ENCODE data around the gene SELENOM. TPM values are rescaled to one million over a fixed set of nuclear protein-coding genes. Genes with fewer than 3 reads are reported as not detected.
"Not testable (repeated sequence)": the region's sequence is repeated elsewhere in the genome, so short reads cannot be mapped to it uniquely, and the experiment has no call there.

SELENOM gene
- total RNA-seq, 1 donor from 2014 or later, result 157 TPM

DNA sequence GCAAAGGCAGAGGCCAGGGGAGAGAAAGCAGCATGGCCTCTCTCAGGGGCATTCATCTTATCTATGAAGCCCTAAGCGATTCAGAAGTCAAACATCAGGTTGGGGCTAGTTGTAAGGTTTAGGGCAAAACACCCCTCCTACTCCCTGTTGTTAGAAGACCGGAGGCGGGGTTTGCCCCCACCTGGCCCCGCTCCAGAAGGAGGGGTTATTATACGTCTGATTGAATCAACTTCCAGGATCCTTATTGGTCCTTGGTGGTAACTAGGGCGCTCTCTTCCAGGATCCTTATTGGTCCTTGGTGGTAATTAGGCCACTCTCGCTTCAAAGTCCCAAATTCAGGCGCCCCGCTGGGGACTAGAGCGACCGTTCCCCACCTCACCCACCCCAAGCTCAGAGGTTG, 38.4 kb downstream of the SELENOM start:
- Histone ChIP-seq H3K4me1 (ENCODE audit: insufficient read depth, low read length) (no peaks in the 10 kb centered on the region), H3K9ac (ENCODE audit: low read length) (no peak overlapping the region), H3K36me3 (ENCODE audit: insufficient read depth, low read length) (no peaks in the 10 kb centered on the region), H3K27ac (ENCODE audit: low read depth, low read length) (no peak overlapping the region), H4K20me1 (ENCODE audit: insufficient read depth, low read length) (no peaks in the 10 kb centered on the region), H3K4me2 (ENCODE audit: low read length) (no peak overlapping the region), H2AFZ (ENCODE audit: low read depth, low read length) (no peak overlapping the region), H3K27me3 (ENCODE audit: insufficient read depth, low read length) (no peaks in the 10 kb centered on the region), H3K79me2 (ENCODE audit: insufficient read depth, low read length) (no peaks in the 10 kb centered on the region), H3K4me3 (ENCODE audit: insufficient read depth, low read depth, low read length) (no peak overlapping the region), H3K9me3 (ENCODE audit: insufficient read depth, low read depth, low read length) (no peaks in the 10 kb centered on the region)
- FAIRE-seq (no peak), DNase-seq (ENCODE audit: low read depth) (no peak)
- no peak overlapping the region for H3K4me3 Mint-ChIP-seq (ENCODE audit: unreplicated experiment)
- TF ChIP-seq, protein P1, sequence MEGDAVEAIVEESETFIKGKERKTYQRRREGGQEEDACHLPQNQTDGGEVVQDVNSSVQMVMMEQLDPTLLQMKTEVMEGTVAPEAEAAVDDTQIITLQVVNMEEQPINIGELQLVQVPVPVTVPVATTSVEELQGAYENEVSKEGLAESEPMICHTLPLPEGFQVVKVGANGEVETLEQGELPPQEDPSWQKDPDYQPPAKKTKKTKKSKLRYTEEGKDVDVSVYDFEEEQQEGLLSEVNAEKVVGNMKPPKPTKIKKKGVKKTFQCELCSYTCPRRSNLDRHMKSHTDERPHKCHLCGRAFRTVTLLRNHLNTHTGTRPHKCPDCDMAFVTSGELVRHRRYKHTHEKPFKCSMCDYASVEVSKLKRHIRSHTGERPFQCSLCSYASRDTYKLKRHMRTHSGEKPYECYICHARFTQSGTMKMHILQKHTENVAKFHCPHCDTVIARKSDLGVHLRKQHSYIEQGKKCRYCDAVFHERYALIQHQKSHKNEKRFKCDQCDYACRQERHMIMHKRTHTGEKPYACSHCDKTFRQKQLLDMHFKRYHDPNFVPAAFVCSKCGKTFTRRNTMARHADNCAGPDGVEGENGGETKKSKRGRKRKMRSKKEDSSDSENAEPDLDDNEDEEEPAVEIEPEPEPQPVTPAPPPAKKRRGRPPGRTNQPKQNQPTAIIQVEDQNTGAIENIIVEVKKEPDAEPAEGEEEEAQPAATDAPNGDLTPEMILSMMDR (IDR thresholded peaks at IDR 0.05; ENCODE audit: insufficient read depth, low read depth, low read length), result no peak
- no peak for TF ChIP-seq EZH2 (IDR thresholded peaks at IDR 0.05; ENCODE audit: insufficient read depth, low read length)
- H3K36me3 Mint-ChIP-seq (ENCODE audit: low read depth, unreplicated experiment), result no peaks in the 10 kb centered on the region
- peaks cover 8% of the 10 kb centered on the region for H3K27me3 Mint-ChIP-seq (ENCODE audit: low read depth, unreplicated experiment)
- no peaks in the 10 kb centered on the region for H3K4me1 Mint-ChIP-seq (ENCODE audit: low read depth, unreplicated experiment)
- H3K9me3 Mint-ChIP-seq (ENCODE audit: unreplicated experiment), result peaks cover 3% of the 10 kb centered on the region
- no peak overlapping the region for H3K27ac Mint-ChIP-seq (ENCODE audit: unreplicated experiment)

DNA sequence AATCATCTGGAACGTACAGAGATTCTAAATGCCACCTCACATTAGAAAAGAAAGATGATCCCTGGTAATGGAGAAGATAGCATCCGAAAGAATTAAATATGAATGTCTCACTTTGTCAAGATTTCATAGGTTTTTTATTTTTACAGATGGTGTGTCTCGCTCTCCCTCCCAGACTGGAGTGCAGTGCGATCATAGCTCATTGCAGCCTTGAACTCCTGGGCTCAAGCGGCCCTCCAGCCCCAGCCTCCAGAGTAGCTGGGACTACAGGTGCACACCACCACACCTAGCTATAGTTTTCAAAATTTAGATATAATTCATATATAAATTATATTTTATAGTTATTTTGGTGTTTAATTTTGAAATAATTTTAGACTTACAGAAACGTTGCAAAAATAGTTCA, 43.0 kb downstream of the SELENOM start:
- Histone ChIP-seq H3K79me2 (ENCODE audit: insufficient read depth, low read length) (no peaks in the 10 kb centered on the region), H4K20me1 (ENCODE audit: insufficient read depth, low read length) (no peaks in the 10 kb centered on the region), H3K4me1 (ENCODE audit: insufficient read depth, low read length) (no peaks in the 10 kb centered on the region), H3K4me2 (ENCODE audit: low read length) (no peak overlapping the region), H2AFZ (ENCODE audit: low read depth, low read length) (peak overlapping the region; percentile 16), H3K27me3 (ENCODE audit: insufficient read depth, low read length) (no peaks in the 10 kb centered on the region), H3K27ac (ENCODE audit: low read depth, low read length) (no peak overlapping the region), H3K9me3 (ENCODE audit: insufficient read depth, low read depth, low read length) (no peaks in the 10 kb centered on the region), H3K9ac (ENCODE audit: low read length) (no peak overlapping the region), H3K36me3 (ENCODE audit: insufficient read depth, low read length) (no peaks in the 10 kb centered on the region), H3K4me3 (ENCODE audit: insufficient read depth, low read depth, low read length) (no peak overlapping the region)
- Mint-ChIP-seq H3K36me3 (ENCODE audit: low read depth, unreplicated experiment) (no peaks in the 10 kb centered on the region), H3K9me3 (ENCODE audit: unreplicated experiment) (peaks cover 2% of the 10 kb centered on the region), H3K4me1 (ENCODE audit: low read depth, unreplicated experiment) (peaks cover 2% of the 10 kb centered on the region), H3K27me3 (ENCODE audit: low read depth, unreplicated experiment) (peaks cover 1% of the 10 kb centered on the region), H3K27ac (ENCODE audit: unreplicated experiment) (no peak overlapping the region), H3K4me3 (ENCODE audit: unreplicated experiment) (no peak overlapping the region)
- TF ChIP-seq, protein P1 (IDR thresholded peaks at IDR 0.05; ENCODE audit: insufficient read depth, low read depth, low read length), result no peak
- TF ChIP-seq EZH2 (IDR thresholded peaks at IDR 0.05; ENCODE audit: insufficient read depth, low read length), result no peak
- FAIRE-seq, result no peak
- DNase-seq (ENCODE audit: low read depth), result no peak

DNA sequence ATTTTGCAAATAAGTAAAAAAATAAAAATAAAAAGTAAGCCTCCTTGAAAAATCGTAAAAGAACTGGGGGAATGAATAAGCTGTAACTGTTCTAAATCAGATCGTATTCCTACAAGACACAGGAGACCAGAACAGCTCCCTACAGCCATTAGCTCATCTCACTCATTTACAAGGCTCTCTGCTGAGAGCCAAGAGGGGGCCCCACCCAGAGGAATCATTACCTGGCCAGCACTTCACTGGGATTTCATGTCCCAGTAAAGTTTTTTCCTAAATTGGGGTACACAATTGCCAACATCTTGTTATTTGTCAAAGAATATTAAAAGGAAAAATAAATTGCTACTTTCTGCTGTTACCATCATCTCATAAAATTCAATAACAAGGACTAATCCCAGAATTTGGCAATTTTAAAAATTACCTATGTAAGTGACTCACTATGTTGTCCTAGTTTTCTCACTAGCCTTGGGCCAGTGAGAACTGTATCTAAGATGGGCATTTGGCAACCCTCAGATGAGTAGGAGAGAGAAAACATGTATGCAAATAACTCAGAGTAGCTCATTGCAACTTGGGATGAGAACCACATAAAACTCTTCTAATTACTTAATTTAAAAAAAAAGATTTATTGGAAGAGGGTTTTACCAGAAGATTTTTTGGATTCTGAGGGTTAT, 44.7 kb downstream of the SELENOM start:
- no peaks in the 10 kb centered on the region for H3K4me1 ChIP-seq (ENCODE audit: insufficient read depth, low read length)
- peaks cover 2% of the 10 kb centered on the region for H3K9me3 Mint-ChIP-seq (ENCODE audit: unreplicated experiment)
- H3K4me1 Mint-ChIP-seq (ENCODE audit: low read depth, unreplicated experiment), result peaks cover 2% of the 10 kb centered on the region
- H3K27ac Mint-ChIP-seq (ENCODE audit: unreplicated experiment), result no peak overlapping the region
- no peaks in the 10 kb centered on the region for H3K36me3 ChIP-seq (ENCODE audit: insufficient read depth, low read length)
- H3K9ac ChIP-seq (ENCODE audit: low read length), result no peak overlapping the region
- no peak overlapping the region for H3K27ac ChIP-seq (ENCODE audit: low read depth, low read length)
- H3K79me2 ChIP-seq (ENCODE audit: insufficient read depth, low read length), result no peaks in the 10 kb centered on the region
- H3K4me3 ChIP-seq (ENCODE audit: insufficient read depth, low read depth, low read length), result no peak overlapping the region
- H2AFZ ChIP-seq (ENCODE audit: low read depth, low read length), result no peak overlapping the region
- H3K9me3 ChIP-seq (ENCODE audit: insufficient read depth, low read depth, low read length), result no peaks in the 10 kb centered on the region
- no peak overlapping the region for H3K4me3 Mint-ChIP-seq (ENCODE audit: unreplicated experiment)
- no peaks in the 10 kb centered on the region for H3K27me3 ChIP-seq (ENCODE audit: insufficient read depth, low read length)
- DNase-seq (ENCODE audit: low read depth) (no peak), FAIRE-seq (no peak)
- TF ChIP-seq, protein P1 (IDR thresholded peaks at IDR 0.05; ENCODE audit: insufficient read depth, low read depth, low read length), result no peak
- no peak for TF ChIP-seq EZH2 (IDR thresholded peaks at IDR 0.05; ENCODE audit: insufficient read depth, low read length)
- H3K36me3 Mint-ChIP-seq (ENCODE audit: low read depth, unreplicated experiment), result no peaks in the 10 kb centered on the region
- H3K4me2 ChIP-seq (ENCODE audit: low read length), result no peak overlapping the region
- no peaks in the 10 kb centered on the region for H3K27me3 Mint-ChIP-seq (ENCODE audit: low read depth, unreplicated experiment)
- no peaks in the 10 kb centered on the region for H4K20me1 ChIP-seq (ENCODE audit: insufficient read depth, low read length)

DNA sequence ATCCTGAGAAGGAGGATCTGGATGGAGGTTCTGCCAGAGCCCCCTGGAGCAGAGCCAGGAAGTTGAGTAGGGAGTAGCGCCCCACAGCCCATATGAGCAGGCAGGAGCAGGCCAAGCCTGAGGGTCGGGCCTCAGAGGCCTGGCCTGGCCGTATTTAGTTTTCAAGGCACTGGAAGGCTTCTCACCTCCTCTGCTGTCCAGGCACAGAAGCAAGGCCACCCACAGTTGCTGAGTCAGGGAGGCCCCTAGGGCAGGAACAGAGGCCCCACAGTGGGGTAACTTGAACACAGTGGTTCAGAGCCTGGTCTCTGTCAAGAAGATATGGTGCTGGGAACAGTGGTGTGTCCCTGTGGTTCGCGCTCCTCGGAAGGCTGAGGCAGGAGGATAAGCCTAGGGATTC, 47.7 kb downstream of the SELENOM start:
- H3K79me2 ChIP-seq (ENCODE audit: insufficient read depth, low read length); H3K27ac Mint-ChIP-seq (ENCODE audit: unreplicated experiment); H3K4me3 ChIP-seq (ENCODE audit: insufficient read depth, low read depth, low read length); H3K27ac ChIP-seq (ENCODE audit: low read depth, low read length); H3K9me3 Mint-ChIP-seq (ENCODE audit: unreplicated experiment); H4K20me1 ChIP-seq (ENCODE audit: insufficient read depth, low read length); H3K4me2 ChIP-seq (ENCODE audit: low read length); H3K36me3 Mint-ChIP-seq (ENCODE audit: low read depth, unreplicated experiment); H3K27me3 Mint-ChIP-seq (ENCODE audit: low read depth, unreplicated experiment); FAIRE-seq; H3K4me3 Mint-ChIP-seq (ENCODE audit: unreplicated experiment); H3K27me3 ChIP-seq (ENCODE audit: insufficient read depth, low read length); H2AFZ ChIP-seq (ENCODE audit: low read depth, low read length); H3K9ac ChIP-seq (ENCODE audit: low read length); DNase-seq (ENCODE audit: low read depth); H3K36me3 ChIP-seq (ENCODE audit: insufficient read depth, low read length); H3K9me3 ChIP-seq (ENCODE audit: insufficient read depth, low read depth, low read length): not testable (repeated sequence)
- H3K4me1 Mint-ChIP-seq (ENCODE audit: low read depth, unreplicated experiment), result peaks cover 19% of the 10 kb centered on the region
- peaks cover 12% of the 10 kb centered on the region for H3K4me1 ChIP-seq (ENCODE audit: insufficient read depth, low read length)
